ENCODE results near the gene ZC3H7A. TPM values are rescaled to one million over a fixed set of nuclear protein-coding genes. Genes with fewer than 3 reads are reported as not detected.

Gene ZC3H7A
- total RNA-seq, 1 experiment from 2014 or later, result 42.0 TPM

DNA sequence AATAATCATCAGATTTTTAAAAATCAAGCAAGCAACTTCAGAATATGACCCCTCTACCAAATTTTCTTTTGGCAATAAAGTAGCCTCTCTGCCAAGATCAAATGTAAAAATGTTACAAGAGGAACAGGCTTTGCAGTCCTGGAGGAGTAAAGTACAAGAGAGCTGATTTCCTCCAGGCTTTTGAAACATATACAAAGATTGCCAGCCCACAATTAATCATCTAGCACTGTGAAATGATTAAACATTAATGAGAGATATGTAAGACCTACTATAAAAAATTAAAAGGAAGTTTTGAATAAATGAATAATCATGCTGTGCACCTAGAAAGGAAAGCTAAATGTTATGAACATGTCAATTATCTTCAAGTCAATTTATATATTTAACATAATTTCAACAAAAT, 80.7 kb downstream of the ZC3H7A start:
- H3K9me3 ChIP-seq, result no peaks in the 10 kb centered on the region
- intact Hi-C loops (cut with micrococcal nuclease; ENCODE audit: unreplicated experiment), result no loop called here
- peaks cover 39% of the 10 kb centered on the region for H3K36me3 Mint-ChIP-seq (ENCODE audit: insufficient read depth, unreplicated experiment)
- TF ChIP-seq, protein P1, sequence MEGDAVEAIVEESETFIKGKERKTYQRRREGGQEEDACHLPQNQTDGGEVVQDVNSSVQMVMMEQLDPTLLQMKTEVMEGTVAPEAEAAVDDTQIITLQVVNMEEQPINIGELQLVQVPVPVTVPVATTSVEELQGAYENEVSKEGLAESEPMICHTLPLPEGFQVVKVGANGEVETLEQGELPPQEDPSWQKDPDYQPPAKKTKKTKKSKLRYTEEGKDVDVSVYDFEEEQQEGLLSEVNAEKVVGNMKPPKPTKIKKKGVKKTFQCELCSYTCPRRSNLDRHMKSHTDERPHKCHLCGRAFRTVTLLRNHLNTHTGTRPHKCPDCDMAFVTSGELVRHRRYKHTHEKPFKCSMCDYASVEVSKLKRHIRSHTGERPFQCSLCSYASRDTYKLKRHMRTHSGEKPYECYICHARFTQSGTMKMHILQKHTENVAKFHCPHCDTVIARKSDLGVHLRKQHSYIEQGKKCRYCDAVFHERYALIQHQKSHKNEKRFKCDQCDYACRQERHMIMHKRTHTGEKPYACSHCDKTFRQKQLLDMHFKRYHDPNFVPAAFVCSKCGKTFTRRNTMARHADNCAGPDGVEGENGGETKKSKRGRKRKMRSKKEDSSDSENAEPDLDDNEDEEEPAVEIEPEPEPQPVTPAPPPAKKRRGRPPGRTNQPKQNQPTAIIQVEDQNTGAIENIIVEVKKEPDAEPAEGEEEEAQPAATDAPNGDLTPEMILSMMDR (IDR thresholded peaks at IDR 0.05; ENCODE audit: insufficient read depth in 1 of 2, low read depth in 1 of 2, low read length in 1 of 2, severe bottlenecking in 1 of 2, unreplicated experiment in 1 of 2), result no peak
- no peak overlapping the region for H3K4me3 Mint-ChIP-seq (ENCODE audit: unreplicated experiment)
- no TSS peak for BruUV-seq (replicated peaks)
- no peaks in the 10 kb centered on the region for H3K27me3 Mint-ChIP-seq (ENCODE audit: insufficient read depth, unreplicated experiment)
- no peaks in the 10 kb centered on the region for H3K27me3 ChIP-seq (replicated peaks; ENCODE audit: control insufficient read depth, insufficient read depth, low read length)
- ChIA-PET CTCF (no interaction called here), POLR2A (no interaction called here)
- no peak for DNase-seq
- H3K4me3 ChIP-seq (ENCODE audit: low read depth, low read length), result no peak overlapping the region
- H3K27ac Mint-ChIP-seq (ENCODE audit: unreplicated experiment), result no peak overlapping the region
- H3K4me1 ChIP-seq, result no peaks in the 10 kb centered on the region
- no peaks in the 10 kb centered on the region for H3K9me3 Mint-ChIP-seq (ENCODE audit: unreplicated experiment)
- H3K4me1 Mint-ChIP-seq (ENCODE audit: low read depth, unreplicated experiment), result peaks cover 6% of the 10 kb centered on the region
- H3K36me3 ChIP-seq (ENCODE audit: control insufficient read depth, insufficient read depth, low read length), result no peaks in the 10 kb centered on the region

DNA sequence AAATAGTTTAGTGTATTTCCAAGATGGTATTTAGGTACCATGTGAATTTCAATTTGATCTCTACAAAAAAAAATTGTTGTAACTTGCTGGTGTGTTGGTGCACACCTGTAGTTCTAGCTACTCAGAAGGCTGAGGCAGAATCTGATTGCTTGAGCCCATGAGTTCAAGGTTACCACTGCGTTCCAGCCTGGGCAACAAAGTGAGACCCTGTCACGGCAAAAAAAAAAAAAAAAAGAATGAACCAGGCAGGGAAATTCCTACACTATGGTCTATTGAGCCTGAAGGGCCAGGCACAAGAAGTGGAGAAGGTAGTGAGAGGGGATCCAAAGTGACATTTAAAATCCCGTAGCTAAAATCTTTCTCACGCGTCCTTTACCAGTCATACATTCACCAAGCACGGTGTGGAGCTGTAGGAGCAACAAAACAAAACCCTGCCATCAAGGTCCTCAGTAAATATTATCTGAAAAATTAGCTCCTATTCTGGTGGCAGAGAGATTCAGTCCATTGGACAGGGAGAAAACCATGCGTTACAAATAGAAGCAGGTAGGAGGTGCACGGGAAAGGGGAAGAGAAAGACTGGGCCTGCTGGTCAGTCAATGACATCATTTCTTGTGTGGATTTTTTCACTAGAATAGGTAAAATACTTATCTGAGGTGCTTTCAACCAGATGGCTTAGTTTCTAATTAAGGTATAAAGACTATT, 81.7 kb downstream of the ZC3H7A start:
- Histone ChIP-seq H3K36me3 (ENCODE audit: control insufficient read depth, insufficient read depth, low read length) (no peaks in the 10 kb centered on the region), H3K27me3 (replicated peaks; ENCODE audit: control insufficient read depth, insufficient read depth, low read length) (no peaks in the 10 kb centered on the region), H3K9me3 (no peaks in the 10 kb centered on the region), H3K4me3 (ENCODE audit: low read depth, low read length) (no peak overlapping the region), H3K4me1 (no peaks in the 10 kb centered on the region)
- Mint-ChIP-seq H3K4me3 (ENCODE audit: unreplicated experiment) (no peak overlapping the region), H3K36me3 (ENCODE audit: insufficient read depth, unreplicated experiment) (peaks cover 47% of the 10 kb centered on the region), H3K9me3 (ENCODE audit: unreplicated experiment) (no peaks in the 10 kb centered on the region), H3K27me3 (ENCODE audit: insufficient read depth, unreplicated experiment) (no peaks in the 10 kb centered on the region), H3K4me1 (ENCODE audit: low read depth, unreplicated experiment) (peaks cover 6% of the 10 kb centered on the region), H3K27ac (ENCODE audit: unreplicated experiment) (no peak overlapping the region)
- intact Hi-C loops (cut with micrococcal nuclease; ENCODE audit: unreplicated experiment), result loop anchor here (2.0 kb wide), 1 partner anchor 309 kb away; no protein-coding TSS in a partner anchor
- BruUV-seq (replicated peaks), result no TSS peak
- CTCF ChIA-PET, result interaction anchor here (1.1 kb wide), 1 partner anchor 324 kb away, joined by 3 read pairs; no protein-coding TSS in a partner anchor
- TF ChIP-seq, protein P1 (IDR thresholded peaks at IDR 0.05; ENCODE audit: insufficient read depth in 1 of 2, low read depth in 1 of 2, low read length in 1 of 2, severe bottlenecking in 1 of 2, unreplicated experiment in 1 of 2), result no peak
- DNase-seq, result no peak
- POLR2A ChIA-PET, result no interaction called here

DNA sequence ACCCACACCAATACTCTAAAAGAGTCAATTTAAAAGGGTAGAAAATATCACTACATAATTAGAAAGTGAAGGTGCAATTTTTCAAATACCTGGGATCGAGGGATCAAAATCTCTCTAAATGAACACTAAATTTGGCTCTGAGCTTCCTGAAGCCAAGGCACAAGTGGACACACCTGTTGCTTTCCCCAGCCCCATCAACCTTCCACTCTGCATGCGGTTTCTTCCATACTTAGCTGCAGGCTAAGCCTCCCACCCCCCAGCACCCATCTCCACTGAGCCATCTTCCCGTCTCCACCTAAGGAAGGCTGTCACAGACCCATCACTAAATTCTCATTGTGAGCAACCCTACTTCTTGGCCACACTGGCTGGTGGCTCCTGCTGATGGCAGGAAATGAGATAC, 84.9 kb downstream of the ZC3H7A start:
- no peaks in the 10 kb centered on the region for H3K27me3 ChIP-seq (replicated peaks; ENCODE audit: control insufficient read depth, insufficient read depth, low read length)
- POLR2A ChIA-PET, result no interaction called here
- no peaks in the 10 kb centered on the region for H3K4me1 ChIP-seq
- intact Hi-C loops (cut with micrococcal nuclease; ENCODE audit: unreplicated experiment), result no loop called here
- H3K27ac Mint-ChIP-seq (ENCODE audit: unreplicated experiment), result no peak overlapping the region
- no peaks in the 10 kb centered on the region for H3K9me3 Mint-ChIP-seq (ENCODE audit: unreplicated experiment)
- H3K4me3 ChIP-seq (ENCODE audit: low read depth, low read length), result no peak overlapping the region
- H3K36me3 Mint-ChIP-seq (ENCODE audit: insufficient read depth, unreplicated experiment), result peaks cover 37% of the 10 kb centered on the region
- H3K36me3 ChIP-seq (ENCODE audit: control insufficient read depth, insufficient read depth, low read length), result no peaks in the 10 kb centered on the region
- no peaks in the 10 kb centered on the region for H3K9me3 ChIP-seq
- TF ChIP-seq, protein P1 (IDR thresholded peaks at IDR 0.05; ENCODE audit: insufficient read depth in 1 of 2, low read depth in 1 of 2, low read length in 1 of 2, severe bottlenecking in 1 of 2, unreplicated experiment in 1 of 2), result no peak
- no peak overlapping the region for H3K4me3 Mint-ChIP-seq (ENCODE audit: unreplicated experiment)
- no peaks in the 10 kb centered on the region for H3K27me3 Mint-ChIP-seq (ENCODE audit: insufficient read depth, unreplicated experiment)
- CTCF ChIA-PET, result no interaction called here
- no peaks in the 10 kb centered on the region for H3K4me1 Mint-ChIP-seq (ENCODE audit: low read depth, unreplicated experiment)
- no TSS peak for BruUV-seq (replicated peaks)
- no peak for DNase-seq

All from Caco-2 (cell line).